GM12891 (cell line): ENCODE measurements around the gene IFI44L.
A peak's percentile ranks its signal among the peaks of the same experiment; 100 is the strongest.

Experiments used
- DNase-seq: peaks from one replicate; pipeline ENCODE4 v3.0.0; 2011; ENCODE audit warnings: low spot score; ENCODE audit not compliant: insufficient read length
- FAIRE-seq: peaks from 2 replicates; lab custom pipeline; 2011; peaks lifted over from hg19 to GRCh38; lab: Jason Lieb, UNC
- PAX5 ChIP-seq: IDR thresholded peaks from 2 replicates; pipeline ENCODE4 v1.6.1; 2011; ENCODE audit warnings: low read length, moderate library complexity, mild to moderate bottlenecking; ENCODE audit not compliant: insufficient read depth, severe bottlenecking
- POLR2A ChIP-seq: IDR thresholded peaks from 2 replicates; pipeline ENCODE4 v1.6.1; 2011; ENCODE audit warnings: low read depth, low read length, control low read depth
- POLR2AphosphoS5 ChIP-seq: IDR thresholded peaks from 2 replicates; pipeline ENCODE4 v1.6.1; 2011; ENCODE audit warnings: low read depth, low read length, control low read depth
- POU2F2 ChIP-seq: IDR thresholded peaks from 2 replicates; pipeline ENCODE4 v1.6.1; 2011; ENCODE audit warnings: low read depth, mild to moderate bottlenecking, control low read depth, low read length, moderate library complexity
- SPI1 ChIP-seq: IDR thresholded peaks from 2 replicates; pipeline ENCODE4 v1.6.1; 2011; ENCODE audit warnings: low read depth, low read length, control low read depth
- TAF1 ChIP-seq: IDR thresholded peaks from 2 replicates; pipeline ENCODE4 v1.6.1; 2011; ENCODE audit warnings: low read depth, low read length, control low read depth

Gene IFI44L

DNA sequence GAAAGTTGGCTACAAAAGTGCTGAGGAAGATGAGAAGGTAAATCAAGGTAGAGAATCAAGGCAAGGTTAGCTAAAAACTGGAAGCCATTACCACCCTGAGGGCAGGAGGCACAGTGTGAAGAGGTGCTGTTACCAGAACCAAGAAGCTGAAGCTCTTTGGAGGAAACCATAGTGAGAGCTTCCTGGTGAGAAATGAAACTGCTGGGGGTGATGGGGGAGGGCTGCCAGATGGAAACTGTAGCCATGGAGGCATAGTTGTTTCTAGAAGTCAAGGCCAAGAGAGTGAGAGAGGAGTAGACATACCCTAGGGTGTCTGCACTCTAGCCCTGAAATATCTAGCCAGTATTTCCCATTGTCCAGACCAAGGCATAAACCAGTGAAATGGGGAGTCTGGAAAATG, 58.1 kb downstream of the IFI44L start:
- no peak for TF ChIP-seq SPI1
- no peak for TF ChIP-seq PAX5
- no peak for TF ChIP-seq TAF1
- TF ChIP-seq POU2F2, result no peak
- no peak for TF ChIP-seq POLR2A
- no peak for TF ChIP-seq POLR2AphosphoS5
- DNase-seq (peak; percentile 5), FAIRE-seq (peak; percentile 74)

DNA sequence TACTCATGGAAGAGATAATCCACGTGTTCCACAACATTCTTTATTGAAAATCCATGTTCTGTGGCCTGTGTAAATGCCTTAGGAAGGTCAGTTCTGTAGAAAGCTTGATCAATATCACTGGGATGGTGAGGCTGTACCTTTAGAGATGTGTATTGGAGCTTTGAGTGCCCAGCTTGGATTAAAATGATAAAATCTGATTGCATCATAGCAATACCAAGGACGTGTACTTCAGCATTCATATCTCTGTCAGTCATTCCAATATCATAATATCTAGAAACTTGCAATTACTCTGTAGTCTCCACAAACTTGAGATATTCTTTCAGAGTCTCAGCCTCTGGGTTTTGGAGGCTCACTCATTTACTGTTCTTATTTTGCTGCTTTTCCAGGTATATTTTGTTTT, 61.0 kb downstream of the IFI44L start:
- TF ChIP-seq POLR2A (no peak), PAX5 (no peak), TAF1 (no peak), POU2F2 (no peak), SPI1 (no peak), POLR2AphosphoS5 (no peak)
- FAIRE-seq (no peak), DNase-seq (no peak)

DNA sequence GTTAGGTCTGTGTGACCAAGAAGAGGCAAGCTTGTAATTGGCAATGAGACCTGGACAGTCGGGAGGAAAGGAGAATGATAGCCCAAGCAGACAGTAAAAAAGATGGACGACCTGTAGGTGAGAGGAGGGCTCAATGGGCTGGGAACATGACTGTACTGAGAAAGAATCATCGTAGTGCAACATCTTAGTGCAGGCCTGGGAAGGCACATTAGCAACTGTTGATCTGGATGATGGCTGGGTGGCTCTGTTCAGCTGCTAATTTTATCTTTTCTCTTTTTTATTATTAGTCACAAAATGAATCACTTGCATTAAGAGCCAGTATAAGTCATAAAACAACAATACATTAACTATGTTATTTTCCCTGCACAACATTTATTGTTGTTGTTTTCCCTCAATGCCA, 62.2 kb downstream of the IFI44L start:
- no peak for TF ChIP-seq POU2F2
- FAIRE-seq (no peak), DNase-seq (no peak)

DNA sequence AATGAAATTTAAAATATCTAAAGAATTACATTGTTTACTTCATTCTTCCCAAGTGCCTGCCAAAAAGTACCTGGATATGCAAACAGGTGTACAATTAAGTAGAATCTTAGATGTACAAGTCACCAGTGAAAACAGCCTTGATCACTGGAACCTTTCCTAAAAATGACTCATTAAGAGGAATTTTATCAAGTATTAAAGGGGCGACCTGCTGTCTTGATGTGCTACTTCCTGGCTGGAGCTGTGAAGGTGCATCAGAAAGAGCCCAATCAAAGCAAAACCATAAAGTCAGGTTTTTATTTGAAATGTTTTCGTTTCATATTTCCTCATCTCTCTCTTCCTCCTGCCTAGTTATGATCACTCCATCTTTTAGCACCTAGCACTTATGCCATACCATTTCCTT, 62.8 kb downstream of the IFI44L start:
- TF ChIP-seq TAF1 (no peak), POU2F2 (no peak), SPI1 (no peak), POLR2A (no peak), POLR2AphosphoS5 (no peak), PAX5 (no peak)
- no peak for FAIRE-seq

DNA sequence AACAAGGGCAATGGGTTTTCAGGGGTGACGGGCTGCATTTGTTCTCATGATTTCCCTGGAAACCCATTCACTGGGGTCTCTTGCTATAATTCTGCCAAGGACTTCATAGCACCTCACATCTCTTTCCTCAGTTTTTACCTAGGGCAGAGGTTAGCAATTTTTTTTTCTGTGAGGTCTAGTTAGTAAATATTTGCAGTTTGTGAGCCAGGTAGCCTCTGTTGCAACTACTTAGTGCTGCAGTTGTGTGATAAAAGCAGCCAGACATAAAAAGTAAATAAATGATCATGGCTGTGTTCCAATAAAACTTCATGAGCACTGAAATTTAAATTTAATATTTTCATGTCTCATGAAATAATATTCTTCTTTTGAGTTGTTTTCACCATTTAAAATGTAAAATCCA, 67.1 kb downstream of the IFI44L start:
- FAIRE-seq (no peak), DNase-seq (no peak)
- no peak for TF ChIP-seq TAF1

More for the DNA sequence above, 62.8 kb downstream of the IFI44L start:
- no peak for DNase-seq

DNA sequence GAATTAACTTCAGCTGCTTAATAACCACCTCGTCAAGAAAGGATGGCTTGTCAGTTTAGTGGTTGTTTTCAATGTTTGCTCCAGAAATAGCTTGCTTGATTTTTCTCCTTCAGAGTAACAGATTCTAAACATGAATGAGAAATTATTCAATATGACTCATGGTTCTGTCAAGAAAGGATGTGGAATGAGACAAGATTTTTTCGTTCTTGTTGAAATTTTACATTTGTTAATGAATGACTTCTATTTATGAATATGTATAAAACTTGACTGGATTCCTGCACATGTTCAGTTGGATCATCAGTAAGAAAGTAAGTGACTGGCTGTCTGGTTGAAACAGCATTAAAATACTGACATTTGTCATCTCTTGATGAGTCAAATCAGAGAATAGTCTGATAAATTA, 67.7 kb downstream of the IFI44L start:
- FAIRE-seq (no peak), DNase-seq (no peak)
- TF ChIP-seq POLR2AphosphoS5 (no peak), TAF1 (no peak), POU2F2 (no peak), POLR2A (no peak), PAX5 (no peak), SPI1 (no peak)

DNA sequence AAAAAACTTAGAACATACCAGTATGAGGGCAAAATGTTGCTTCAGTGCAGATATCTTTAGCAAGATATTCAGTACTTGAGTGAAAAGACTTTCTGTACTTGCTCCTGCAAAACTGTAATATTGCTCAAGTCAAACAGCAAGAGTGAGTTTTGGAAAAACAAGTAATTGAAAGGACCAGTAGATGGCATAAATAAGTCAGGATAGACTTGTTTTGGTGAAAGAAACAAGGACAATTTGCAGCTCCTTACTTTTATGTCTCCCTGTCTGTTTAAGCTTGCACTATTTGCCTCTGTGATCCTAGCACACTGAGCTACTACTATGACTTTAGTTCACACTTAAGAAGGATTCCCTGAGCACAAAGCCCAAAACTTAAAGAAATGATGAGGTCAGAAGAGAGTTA, 68.4 kb downstream of the IFI44L start:
- no peak for DNase-seq
- no peak for FAIRE-seq
- no peak for TF ChIP-seq SPI1
- no peak for TF ChIP-seq POLR2AphosphoS5
- TF ChIP-seq PAX5, result no peak
- no peak for TF ChIP-seq POU2F2
- no peak for TF ChIP-seq TAF1
- no peak for TF ChIP-seq POLR2A

DNA sequence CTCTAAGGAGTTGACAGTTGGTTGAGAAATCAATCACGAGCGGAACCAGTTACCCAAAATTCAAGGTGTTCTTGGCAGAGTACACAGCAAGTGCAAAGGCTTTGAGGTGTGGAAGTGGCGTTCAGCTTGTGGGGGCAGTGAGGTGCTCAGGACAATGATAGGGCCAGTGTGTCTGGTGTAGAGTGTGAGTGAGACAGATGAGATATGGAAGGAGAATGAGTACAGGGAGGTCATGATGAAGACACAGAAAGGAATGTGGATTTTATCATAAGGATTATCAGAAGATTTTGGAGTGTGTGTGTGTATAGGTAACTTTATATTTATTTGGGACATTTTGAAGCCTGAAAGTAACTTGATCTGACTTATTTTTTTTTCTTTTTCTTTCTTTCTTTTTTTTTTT, 70.3 kb downstream of the IFI44L start:
- no peak for DNase-seq
- TF ChIP-seq POLR2A (no peak), POLR2AphosphoS5 (no peak), POU2F2 (no peak), TAF1 (no peak), PAX5 (no peak), SPI1 (no peak)
- no peak for FAIRE-seq

DNA sequence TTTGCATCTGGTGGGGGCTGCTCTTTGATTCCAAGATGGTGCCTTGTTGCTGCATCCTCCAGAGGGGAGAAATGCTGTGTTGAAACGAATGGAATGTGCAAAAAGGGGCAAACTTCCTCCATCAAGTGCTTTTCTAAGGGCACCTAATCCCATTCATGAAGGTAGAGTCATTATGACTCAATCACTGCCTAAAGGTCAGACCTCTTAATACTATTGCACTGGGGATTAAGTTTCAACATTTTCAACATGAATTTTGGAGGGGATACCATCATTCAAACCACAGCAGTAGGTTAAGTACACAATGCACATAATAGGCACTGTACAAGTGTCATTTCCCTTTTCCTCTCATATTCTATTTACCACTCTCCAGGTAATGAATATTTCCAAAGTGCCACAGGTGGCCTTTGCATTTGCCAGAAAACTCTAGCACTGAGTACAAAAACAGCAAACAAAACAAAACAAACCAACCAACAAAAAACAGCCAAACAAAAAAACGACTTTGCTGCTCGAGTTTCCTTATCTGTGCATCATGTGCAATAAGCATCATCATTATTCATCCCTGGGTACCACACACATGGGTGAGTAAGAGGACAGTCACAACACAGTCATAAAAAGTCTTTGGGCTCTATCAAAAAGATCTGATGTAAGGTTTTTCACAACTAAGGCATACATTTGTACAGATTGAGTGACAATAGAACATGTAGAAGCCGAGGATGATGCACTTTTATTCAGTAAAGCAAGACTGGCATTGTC, 71.9 kb downstream of the IFI44L start:
- DNase-seq (no peak), FAIRE-seq (no peak)
- TF ChIP-seq POLR2A, result no peak
- TF ChIP-seq POLR2AphosphoS5, result no peak
- no peak for TF ChIP-seq PAX5
- no peak for TF ChIP-seq POU2F2
- no peak for TF ChIP-seq SPI1
- no peak for TF ChIP-seq TAF1
